Esophagus (tissue), 2 donors: Measurements from ENCODE around the gene CCDC192. TPM values are rescaled to one million over a fixed set of nuclear protein-coding genes. Genes with fewer than 3 reads are reported as not detected.

ENCODE experiments used
- H3K27ac ChIP-seq, 2 donors: one replicate each; pipeline ENCODE4 v1.5.1; 2013; ENCODE audit warnings: low read depth in 2 of 2, mild to moderate bottlenecking in 2 of 2, inconsistent platforms in 1 of 2, low read length in 1 of 2, moderate library complexity in 1 of 2
- H3K27me3 ChIP-seq, 2 donors: one replicate each; pipeline ENCODE4 v1.6.1; 2013; ENCODE audit warnings: low read length in 2 of 2, control low read depth in 1 of 2, mild to moderate bottlenecking in 1 of 2; ENCODE audit not compliant: insufficient read depth in 2 of 2, control insufficient read depth in 1 of 2
- H3K36me3 ChIP-seq, 2 donors: one replicate each; pipeline ENCODE4 v1.6.1; 2013; ENCODE audit warnings: low read length in 1 of 2; ENCODE audit not compliant: control insufficient read depth in 2 of 2, insufficient read depth in 2 of 2
- H3K4me1 ChIP-seq, 2 donors: one replicate each; pipeline ENCODE4 v1.6.1; 2013; ENCODE audit warnings: low read length in 1 of 2; ENCODE audit not compliant: control insufficient read depth in 2 of 2, insufficient read depth in 2 of 2
- H3K4me3 ChIP-seq, 2 donors: one replicate each; pipeline ENCODE4 v1.5.1; 2013; ENCODE audit warnings: low read length in 2 of 2, mild to moderate bottlenecking in 2 of 2, low read depth in 1 of 2, moderate library complexity in 1 of 2
- H3K9me3 ChIP-seq, 2 donors: one replicate each; pipeline ENCODE4 v1.6.1; 2013; ENCODE audit warnings: mild to moderate bottlenecking in 2 of 2, low read depth in 1 of 2, low read length in 1 of 2, moderate library complexity in 1 of 2; ENCODE audit not compliant: control insufficient read depth in 2 of 2, insufficient read depth in 1 of 2
- WGBS, 2 donors: extraction: QIAGEN DNeasy Blood & Tissue Kit; methylation state at CpG; one replicate each; pipeline ENCODE4 v1.1.7; 2013; 5-methylcytosine and 5-hydroxymethylcytosine counted together
- polyA plus RNA-seq, 2 donors: library from polyadenylated mRNA; stranded (reverse); fragments of 200-250 nt; gene quantifications; one replicate each; pipeline ENCODE4 v1.2.3, GENCODE V29; 2013
- donor health status: healthy with polysubstance abuse.
- donor health status: Bipolar disorder and iron deficiency.

CCDC192 gene
- polyA plus RNA-seq, 2 donors, result not detected

GRCh38 chr5:127942246-127943060, 239.3 kb downstream of the CCDC192 start:
- Histone ChIP-seq H3K4me3 (no peak overlapping the region), H3K27ac (no peak overlapping the region), H3K4me1 (no peaks in the 10 kb centered on the region), H3K9me3 (no peaks in the 10 kb centered on the region), H3K36me3 (no peaks in the 10 kb centered on the region), H3K27me3 (no peaks in the 10 kb centered on the region)
- WGBS, 2 donors, result 76 to 80% methylated on average over 3 of the region's 3 CpGs

- no peak overlapping the region for H3K4me3 ChIP-seq
- H3K4me1 ChIP-seq, result no peaks in the 10 kb centered on the region
- no peaks in the 10 kb centered on the region for H3K36me3 ChIP-seq
- H3K27ac ChIP-seq, result no peak overlapping the region
- 83 to 86% methylated on average over 4 of the region's 4 CpGs for WGBS, 2 donors
- H3K27me3 ChIP-seq, result no peaks in the 10 kb centered on the region
- H3K9me3 ChIP-seq, result no peaks in the 10 kb centered on the region
These were observed 239.8 kb downstream of the CCDC192 start for GRCh38 chr5:127943061-127943371.

DNA sequence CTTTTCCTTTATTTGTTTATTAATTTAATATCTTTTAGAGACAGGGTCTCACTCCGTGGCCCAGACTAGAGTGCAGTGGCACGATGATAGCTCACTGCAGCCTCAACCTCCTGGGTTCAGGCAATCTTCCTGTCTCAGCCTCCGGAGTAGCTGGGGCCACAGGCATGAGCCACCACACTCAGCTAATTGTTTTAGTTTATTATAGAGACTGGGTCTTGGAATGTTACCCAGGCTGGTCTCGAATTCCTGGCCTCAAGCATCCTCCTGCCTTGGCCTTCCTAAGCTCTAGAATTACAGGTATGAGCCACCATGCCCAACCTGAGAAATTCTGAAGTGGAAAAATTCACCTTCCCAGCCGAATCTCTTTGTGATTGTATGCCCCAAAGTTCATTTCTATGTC, 240.9 kb downstream of the CCDC192 start:
- no peaks in the 10 kb centered on the region for H3K4me1 ChIP-seq

GRCh38 chr5:127947941-127948340, 244.8 kb downstream of the CCDC192 start:
- H3K4me1 ChIP-seq, result no peaks in the 10 kb centered on the region
- H3K4me3 ChIP-seq, result no peak overlapping the region
- no peaks in the 10 kb centered on the region for H3K27me3 ChIP-seq
- WGBS, 2 donors, result 75 to 96% methylated on average over 1 of the region's 1 CpG
- H3K27ac ChIP-seq, result no peak overlapping the region
- H3K36me3 ChIP-seq, result no peaks in the 10 kb centered on the region
- H3K9me3 ChIP-seq, result no peaks in the 10 kb centered on the region

More for the DNA sequence above, 240.9 kb downstream of the CCDC192 start:
- H3K36me3 ChIP-seq, result no peaks in the 10 kb centered on the region
- no peaks in the 10 kb centered on the region for H3K9me3 ChIP-seq
- 79 to 86% methylated on average over 5 of the region's 5 CpGs for WGBS, 2 donors
- no peak overlapping the region for H3K4me3 ChIP-seq
- H3K27ac ChIP-seq, result no peak overlapping the region
- no peaks in the 10 kb centered on the region for H3K27me3 ChIP-seq

GRCh38 chr5:127950707-127951391, 247.7 kb downstream of the CCDC192 start:
- Histone ChIP-seq H3K27me3 (no peaks in the 10 kb centered on the region), H3K27ac (no peak overlapping the region), H3K4me3 (no peak overlapping the region), H3K9me3 (no peaks in the 10 kb centered on the region), H3K36me3 (no peaks in the 10 kb centered on the region), H3K4me1 (no peaks in the 10 kb centered on the region)
- 90 to 92% methylated on average over 6 of the region's 6 CpGs for WGBS, 2 donors

GRCh38 chr5:127951791-127952190, 248.6 kb downstream of the CCDC192 start:
- H3K27ac ChIP-seq, result no peak overlapping the region
- 86% methylated on average over 4 of the region's 4 CpGs for WGBS, 2 donors
- no peaks in the 10 kb centered on the region for H3K4me1 ChIP-seq
- no peak overlapping the region for H3K4me3 ChIP-seq
- no peaks in the 10 kb centered on the region for H3K9me3 ChIP-seq
- no peaks in the 10 kb centered on the region for H3K27me3 ChIP-seq
- H3K36me3 ChIP-seq, result no peaks in the 10 kb centered on the region

GRCh38 chr5:127957183-127957582, 254.0 kb downstream of the CCDC192 start:
- no peaks in the 10 kb centered on the region for H3K36me3 ChIP-seq
- no peak overlapping the region for H3K4me3 ChIP-seq
- no peak overlapping the region for H3K27ac ChIP-seq
- peaks cover 0 to 3% of the 10 kb centered on the region in 2 donors for H3K9me3 ChIP-seq
- H3K27me3 ChIP-seq, result no peaks in the 10 kb centered on the region
- WGBS, 2 donors, result 36 to 43% methylated on average over 2 of the region's 2 CpGs
- H3K4me1 ChIP-seq, result peaks cover 4% of the 10 kb centered on the region in 2 donors

- H3K36me3 ChIP-seq, result no peaks in the 10 kb centered on the region
- no peak overlapping the region for H3K27ac ChIP-seq
- H3K4me3 ChIP-seq, result no peak overlapping the region
- H3K27me3 ChIP-seq, result no peaks in the 10 kb centered on the region
- peaks cover 0 to 3% of the 10 kb centered on the region in 2 donors for H3K9me3 ChIP-seq
- H3K4me1 ChIP-seq, result peaks cover 4% of the 10 kb centered on the region in 2 donors
These were observed 254.6 kb downstream of the CCDC192 start for GRCh38 chr5:127957701-127958239.

GRCh38 chr5:127958421-127959011, 255.3 kb downstream of the CCDC192 start:
- Histone ChIP-seq H3K27ac (no peak overlapping the region), H3K4me3 (no peak overlapping the region)
- 48 to 53% methylated on average over 5 of the region's 5 CpGs for WGBS, 2 donors

More at GRCh38 chr5:127958421-127959011, 255.3 kb downstream of the CCDC192 start:
- Histone ChIP-seq H3K4me1 (peaks cover 4% of the 10 kb centered on the region in 2 donors), H3K36me3 (no peaks in the 10 kb centered on the region), H3K27me3 (no peaks in the 10 kb centered on the region), H3K9me3 (peaks cover 0 to 3% of the 10 kb centered on the region in 2 donors)
